H1 (cell line): Measurements from ENCODE around the gene RALGAPA2. TPM values are rescaled to one million over a fixed set of nuclear protein-coding genes. Genes with fewer than 3 reads are reported as not detected.

ENCODE experiments used
- CTCF ChIA-PET: fragments of 300-600 bp; sonication (Branson Sonifier 250); formaldehyde crosslinking; loops from one replicate; lab custom pipeline; 2021; ENCODE audit not compliant: partially characterized antibody; lab: Charles Lee
- POLR2A ChIA-PET: fragments of 300-600 bp; sonication (Branson Sonifier 250); formaldehyde crosslinking; loops from one replicate; lab custom pipeline; 2021; ENCODE audit warnings: inconsistent platforms; ENCODE audit not compliant: partially characterized antibody; lab: Charles Lee
- DNase-seq, 2 experiments: peaks; one replicate each; pipeline versions ENCODE4 v3.0.0 to v3.0.0-alpha.2; 2010 to 2022; ENCODE audit warnings: low spot score in 2 of 2, low read depth in 1 of 2, mixed read lengths in 1 of 2
- FAIRE-seq: peaks from 2 replicates; lab custom pipeline; 2011; peaks lifted over from hg19 to GRCh38; lab: Jason Lieb, UNC
- H2AFZ ChIP-seq: 2 replicates; pipeline ENCODE4 v1.8.1; 2012; ENCODE audit warnings: low read length, inconsistent platforms
- H2AK5ac ChIP-seq: 2 replicates; pipeline ENCODE4 v1.6.1; 2013; ENCODE audit warnings: low read depth, low read length
- H2BK120ac ChIP-seq: replicated peaks from 2 replicates; pipeline ENCODE3; 2013; ENCODE audit warnings: low read depth, low read length, inconsistent platforms
- H2BK12ac ChIP-seq: 2 replicates; pipeline ENCODE4 v1.6.1; 2013; ENCODE audit warnings: low read depth, low read length
- H2BK15ac ChIP-seq: 2 replicates; pipeline ENCODE4 v1.6.1; 2013; ENCODE audit warnings: low read length
- H2BK20ac ChIP-seq: 2 replicates; pipeline ENCODE4 v1.6.1; 2013; ENCODE audit warnings: low read length
- H2BK5ac ChIP-seq: 2 replicates; pipeline ENCODE4 v1.6.1; 2013; ENCODE audit warnings: low read depth, low read length
- H3K14ac ChIP-seq: 2 replicates; pipeline ENCODE4 v1.6.1; 2013; ENCODE audit warnings: inconsistent platforms; ENCODE audit not compliant: insufficient read length
- H3K18ac ChIP-seq: 2 replicates; pipeline ENCODE4 v1.6.1; 2013; ENCODE audit warnings: low read length; ENCODE audit errors: extremely low read depth
- H3K23ac ChIP-seq: 2 replicates; pipeline ENCODE4 v1.6.1; 2013; ENCODE audit warnings: inconsistent platforms; ENCODE audit not compliant: insufficient read length
- H3K23me2 ChIP-seq: 2 replicates; pipeline ENCODE4 v1.6.1; 2013; ENCODE audit warnings: low read depth, low read length
- H3K27ac ChIP-seq: 2 replicates; pipeline ENCODE4 v1.6.1; 2011; ENCODE audit warnings: low read depth, low read length, inconsistent platforms
- H3K27me3 ChIP-seq, 4 experiments: replicated peaks in 1 of 4; 1 replicate in 1 of 4; 2 replicates in 3 of 4; pipeline versions ENCODE4 v1.6.1 to v1.8.1; 2011 to 2013; ENCODE audit warnings: low read length in 3 of 4, mild to moderate bottlenecking in 3 of 4, inconsistent platforms in 2 of 4, mixed read lengths in 2 of 4, moderate library complexity in 1 of 4; ENCODE audit not compliant: control insufficient read depth in 3 of 4, insufficient read depth in 3 of 4; ENCODE audit errors: extremely low read depth in 1 of 4
- H3K36me3 ChIP-seq, 4 experiments: 2 replicates each; pipeline versions ENCODE4 v1.6.1 to v1.8.1; 2011 to 2013; ENCODE audit warnings: mild to moderate bottlenecking in 4 of 4, low read length in 3 of 4, moderate library complexity in 2 of 4, control low read depth in 1 of 4, inconsistent platforms in 1 of 4; ENCODE audit not compliant: insufficient read depth in 4 of 4, control insufficient read depth in 2 of 4
- H3K4ac ChIP-seq: replicated peaks from 2 replicates; pipeline ENCODE3; 2013; ENCODE audit warnings: low read length, low read depth, mixed read lengths, inconsistent platforms; ENCODE audit not compliant: insufficient read length
- H3K4me1 ChIP-seq, 4 experiments: replicated peaks in 1 of 4; 1 replicate in 1 of 4; 2 replicates in 3 of 4; pipeline versions ENCODE4 v1.6.1 to v1.8.1; 2011 to 2013; ENCODE audit warnings: low read length in 3 of 4, inconsistent platforms in 2 of 4, mixed read lengths in 1 of 4; ENCODE audit not compliant: insufficient read depth in 4 of 4, control insufficient read depth in 3 of 4
- H3K4me2 ChIP-seq, 2 experiments: 2 replicates each; pipeline versions ENCODE4 v1.6.1 to v1.8.1; 2011 to 2013; ENCODE audit warnings: low read depth in 2 of 2, low read length in 2 of 2, control low read depth in 1 of 2, inconsistent platforms in 1 of 2, mild to moderate bottlenecking in 1 of 2; ENCODE audit not compliant: insufficient read depth in 1 of 2
- H3K4me3 ChIP-seq, 4 experiments: fragments of 200-600, 300-600 bp in 1 of 4; sonication (generic), shearing (Covaris generic), sonication (Bioruptor Twin) in 1 of 4; 2 replicates each; pipeline versions ENCODE4 v1.5.1 to v1.8.1; 2011 to 2016; ENCODE audit warnings: low read length in 4 of 4, low read depth in 3 of 4, control low read depth in 2 of 4, inconsistent platforms in 2 of 4, mild to moderate bottlenecking in 2 of 4, mixed read lengths in 1 of 4, moderate library complexity in 1 of 4; ENCODE audit not compliant: insufficient read depth in 2 of 4; ENCODE audit errors: extremely low read depth in 1 of 4
- H3K56ac ChIP-seq: replicated peaks from 2 replicates; pipeline ENCODE3; 2013; ENCODE audit warnings: low read depth, mild to moderate bottlenecking, mixed read lengths, low read length, inconsistent platforms; ENCODE audit not compliant: insufficient read length
- H3K79me1 ChIP-seq: 2 replicates; pipeline ENCODE4 v1.6.1; 2013; ENCODE audit warnings: low read depth, low read length, control low read depth
- H3K79me2 ChIP-seq, 2 experiments: 2 replicates each; pipeline versions ENCODE4 v1.6.1 to v1.8.1; 2012 to 2013; ENCODE audit warnings: low read length in 2 of 2, mild to moderate bottlenecking in 2 of 2, inconsistent platforms in 1 of 2; ENCODE audit not compliant: insufficient read depth in 2 of 2, control insufficient read depth in 1 of 2
- H3K9ac ChIP-seq, 4 experiments: replicated peaks in 1 of 4; 1 replicate in 1 of 4; 2 replicates in 3 of 4; pipeline versions ENCODE4 v1.6.1 to v1.8.1; 2011 to 2013; ENCODE audit warnings: low read depth in 3 of 4, low read length in 3 of 4, control low read depth in 2 of 4, mild to moderate bottlenecking in 2 of 4, moderate library complexity in 2 of 4, inconsistent platforms in 1 of 4; ENCODE audit errors: extremely low read depth in 1 of 4
- H3K9me3 ChIP-seq, 2 experiments: 2 replicates each; pipeline versions ENCODE4 v1.6.1 to v1.8.1; 2012 to 2013; ENCODE audit warnings: mild to moderate bottlenecking in 2 of 2, moderate library complexity in 2 of 2, control low read depth in 1 of 2, inconsistent platforms in 1 of 2, low read depth in 1 of 2, low read length in 1 of 2, mixed read lengths in 1 of 2; ENCODE audit not compliant: insufficient read depth in 2 of 2
- H4K20me1 ChIP-seq, 2 experiments: replicated peaks in 1 of 2; 2 replicates each; pipeline versions ENCODE3 to v1.8.1; 2011 to 2013; ENCODE audit warnings: inconsistent platforms in 2 of 2, low read length in 2 of 2, mild to moderate bottlenecking in 1 of 2; ENCODE audit not compliant: insufficient read depth in 2 of 2, control insufficient read depth in 1 of 2
- H4K5ac ChIP-seq: 2 replicates; pipeline ENCODE4 v1.6.1; 2013; ENCODE audit warnings: low read length, low read depth, mixed read lengths, inconsistent platforms; ENCODE audit not compliant: insufficient read length
- H4K8ac ChIP-seq: 2 replicates; pipeline ENCODE4 v1.8.0; 2013; ENCODE audit warnings: mild to moderate bottlenecking, moderate library complexity, low read length, inconsistent platforms; ENCODE audit not compliant: insufficient read depth; ENCODE audit errors: extremely low read depth
- H4K91ac ChIP-seq: replicated peaks from 2 replicates; pipeline ENCODE3; 2013; ENCODE audit warnings: low read length, mixed read lengths, inconsistent platforms; ENCODE audit not compliant: insufficient read length
- CBX5 ChIP-seq: fragments of 300-800, 300-1000 bp; sonication (generic); IDR thresholded peaks from 2 replicates; pipeline ENCODE4 v1.7.1; 2016; ENCODE audit warnings: antibody characterized with exemption, low read length, low read depth
- CBX8 ChIP-seq: fragments of 300-800, 300-1000 bp; sonication (generic); IDR thresholded peaks from 2 replicates; pipeline ENCODE4 v1.7.1; 2016; ENCODE audit warnings: low read depth, low read length, borderline replicate concordance
- CHD1 ChIP-seq: IDR thresholded peaks from 2 replicates; pipeline ENCODE4 v1.6.1; 2012; ENCODE audit warnings: low read depth, low read length, improper control_type of control experiment
- FOSL1 ChIP-seq: IDR thresholded peaks from 2 replicates; pipeline ENCODE4 v1.6.1; 2011; ENCODE audit warnings: mild to moderate bottlenecking, low read depth, low read length, moderate library complexity; ENCODE audit not compliant: insufficient read depth
- JUN ChIP-seq: IDR thresholded peaks from 2 replicates; pipeline ENCODE4 v1.6.1; 2011; ENCODE audit warnings: low read depth, mild to moderate bottlenecking, improper control_type of control experiment, low read length
- KDM1A ChIP-seq: fragments of 200-600, 300-600 bp; sonication (generic); IDR thresholded peaks from 2 replicates; pipeline ENCODE4 v1.7.1; 2016; ENCODE audit warnings: mild to moderate bottlenecking, low read length, borderline replicate concordance
- MAX ChIP-seq: IDR thresholded peaks from 2 replicates; pipeline ENCODE4 v1.6.1; 2012; ENCODE audit warnings: inconsistent platforms
- POU5F1 ChIP-seq: IDR thresholded peaks from 2 replicates; pipeline ENCODE4 v1.6.1; 2011; ENCODE audit warnings: low read depth, mild to moderate bottlenecking, low read length, moderate library complexity
- RAD21 ChIP-seq, 2 experiments: IDR thresholded peaks in 1 of 2; conservative IDR thresholded peaks in 1 of 2; 2 replicates each; pipeline ENCODE4 v1.6.1; 2011; ENCODE audit warnings: low read depth in 2 of 2, low read length in 2 of 2, improper control_type of control experiment in 1 of 2, inconsistent platforms in 1 of 2, mild to moderate bottlenecking in 1 of 2, moderate library complexity in 1 of 2
- WGBS, 2 experiments: shearing (Covaris generic) in 1 of 2; methylation state at CpG; one replicate each; pipeline versions ENCODE4 v1.1.6 to v1.1.7; 2013 to 2015; ENCODE audit warnings: low lambda C conversion rate in 2 of 2, mixed read lengths in 2 of 2, inconsistent platforms in 1 of 2, low coverage in 1 of 2, missing lambda C conversion rate in 1 of 2; ENCODE audit not compliant: insufficient replicate concordance in 2 of 2, insufficient coverage in 1 of 2, insufficient read length in 1 of 2; ENCODE audit errors: extremely low coverage in 1 of 2, missing lambda C conversion rate in 1 of 2; 5-methylcytosine and 5-hydroxymethylcytosine counted together
- polyA plus RNA-seq, 7 experiments: library from polyadenylated mRNA; depleted of rRNA in 3 of 7; stranded (reverse) in 5 of 7; unstranded in 2 of 7; fragments of >200 nt in 5 of 7; fragments of 200-250 nt in 2 of 7; gene quantifications; 1 replicate in 5 of 7; 2 replicates in 1 of 7; 4 replicates in 1 of 7; pipeline versions ENCODE4 v1.2.1 to v1.2.3, GENCODE V29; 2011 to 2013; ENCODE audit warnings: missing spikeins in 2 of 7, mixed read lengths in 2 of 7
- total RNA-seq: library from RNA; stranded (reverse); fragmentation: NEBNext Ultra II Directional; extraction: Animal tissue kit (Norgen Biotek cat#: 25700); gene quantifications from 2 replicates; pipeline ENCODE4 v1.2.1, GENCODE V29; 2021
- TF ChIP-seq, protein P1 (sequence below): IDR thresholded peaks from 2 replicates; pipeline ENCODE4 v1.6.1; 2011; ENCODE audit warnings: low read length, improper control_type of control experiment

RALGAPA2 gene
- total and polyA plus RNA-seq, 2 of the 8 experiments (the other 6 are each of a cell fraction or from before 2014, with no cell fraction given): 5.1 to 25.5 TPM

DNA sequence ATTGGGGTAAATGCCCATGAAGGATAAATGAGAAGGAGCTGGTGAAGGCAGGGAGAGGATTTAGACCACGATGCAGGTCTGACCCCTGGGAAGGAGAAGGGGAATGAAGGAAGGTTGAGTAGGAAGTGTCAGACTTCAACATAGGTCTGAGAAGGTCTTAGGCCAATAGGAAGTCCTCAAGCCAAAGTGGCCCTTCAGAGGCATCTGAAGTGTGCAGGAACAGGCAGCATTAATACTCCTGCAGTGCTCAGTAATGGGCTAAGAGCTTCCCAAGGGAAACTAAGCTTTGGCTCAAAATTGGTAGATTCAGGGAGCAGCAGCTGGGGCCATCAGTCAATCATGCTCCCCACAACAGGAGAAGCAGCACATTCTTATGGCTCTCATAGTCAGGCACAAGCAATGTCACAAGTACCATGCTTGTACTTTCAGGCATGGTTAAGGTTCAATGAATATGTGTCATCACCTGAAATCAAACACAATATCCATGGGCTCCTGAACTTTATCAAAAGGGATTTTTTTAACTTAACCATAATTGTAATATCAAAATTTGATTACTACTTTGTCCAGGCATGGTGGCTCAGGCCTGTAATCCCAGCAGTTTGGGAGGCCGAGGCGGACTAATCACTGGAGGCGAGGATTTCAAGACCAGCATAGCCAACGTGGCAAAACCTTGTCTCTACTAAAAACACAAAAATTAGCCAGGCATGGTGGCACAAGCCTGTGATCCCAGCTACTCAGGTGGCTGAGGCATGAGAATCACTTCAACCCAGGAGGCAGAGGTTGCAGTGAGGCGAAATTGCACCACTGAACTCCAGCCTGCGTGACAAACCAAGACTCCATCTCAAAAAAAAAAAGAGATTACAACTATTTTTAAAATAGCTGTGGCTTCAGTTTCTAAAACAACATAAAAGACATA, 9.9 kb downstream of the RALGAPA2 start:
- Histone ChIP-seq H2BK12ac (no peak overlapping the region), H3K79me1 (peaks cover 9% of the 10 kb centered on the region; the same call in 1 of the 2 replicates), H3K27ac (no peak overlapping the region), H3K23me2 (no peaks in the 10 kb centered on the region), H3K18ac (no peak overlapping the region), H2AFZ (no peak overlapping the region), H3K27me3 (no peaks in the 10 kb centered on the region), H2BK5ac (no peak overlapping the region), H3K56ac (no peak overlapping the region), H3K4me2 (no peak overlapping the region), H2AK5ac (no peak overlapping the region), H4K20me1 (peaks cover 1% of the 10 kb centered on the region in 2 experiments), H3K23ac (no peak overlapping the region), H3K9ac (no peak overlapping the region), H3K4ac (no peak overlapping the region), H4K5ac (no peak overlapping the region), H3K14ac (no peak overlapping the region), H3K79me2 (peaks cover 3 to 66% of the 10 kb centered on the region in 2 experiments; a peak in 2 of 4 replicates), H4K91ac (no peak overlapping the region), H2BK20ac (no peak overlapping the region), H3K4me3 (no peak overlapping the region), H3K36me3 (no peaks in the 10 kb centered on the region), H4K8ac (no peak overlapping the region), H3K9me3 (no peaks in the 10 kb centered on the region), H2BK120ac (no peak overlapping the region), H2BK15ac (no peak overlapping the region), H3K4me1 (no peaks in the 10 kb centered on the region)
- CTCF ChIA-PET: interaction anchor here (1.2 kb wide), 1 partner anchor 10 kb away, joined by 5 read pairs; no protein-coding TSS in a partner anchor
- POLR2A ChIA-PET: no interaction called here
- DNase-seq: no peak
- FAIRE-seq: no peak
- 93% methylated on average over 7 of the region's 7 CpGs; no CpG with 5 or more reads in 1 of the 2 experiments for WGBS, 2 experiments
- TF ChIP-seq JUN: no peak
- no peak for TF ChIP-seq MAX
- TF ChIP-seq FOSL1: no peak
- no peak for TF ChIP-seq RAD21 (IDR thresholded peaks at IDR 0.05 in 1 of 2, conservative IDR thresholded peaks at IDR 0.05 in 1 of 2; ENCODE audit: low read depth in 2 of 2, low read length in 2 of 2)
- TF ChIP-seq POU5F1: no peak
- no peak for TF ChIP-seq CHD1
- TF ChIP-seq, protein P1, sequence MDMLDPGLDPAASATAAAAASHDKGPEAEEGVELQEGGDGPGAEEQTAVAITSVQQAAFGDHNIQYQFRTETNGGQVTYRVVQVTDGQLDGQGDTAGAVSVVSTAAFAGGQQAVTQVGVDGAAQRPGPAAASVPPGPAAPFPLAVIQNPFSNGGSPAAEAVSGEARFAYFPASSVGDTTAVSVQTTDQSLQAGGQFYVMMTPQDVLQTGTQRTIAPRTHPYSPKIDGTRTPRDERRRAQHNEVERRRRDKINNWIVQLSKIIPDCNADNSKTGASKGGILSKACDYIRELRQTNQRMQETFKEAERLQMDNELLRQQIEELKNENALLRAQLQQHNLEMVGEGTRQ: no peak
- no peak for TF ChIP-seq CBX5
- no peak for TF ChIP-seq CBX8
- TF ChIP-seq KDM1A: no peak
